ENCODE measurements around the gene FBXO9. TPM values are rescaled to one million over a fixed set of nuclear protein-coding genes. Genes with fewer than 3 reads are reported as not detected.

The FBXO9 gene
- total RNA-seq: 10 to 100 TPM; 49.6 to 65.3 TPM
- polyA plus RNA-seq (2013, experiment 1 of 2): 33.4 TPM
- polyA plus RNA-seq (2013, experiment 2 of 2): 27.3 TPM
- long read RNA-seq, experiment 1, partial matches to known transcripts: 7 of 21 reads
- long read RNA-seq, experiment 1, other reads (novel, unspliced or antisense): 14 of 21 reads
- long read RNA-seq, experiment 2, transcript FBXO9-202 (13 exons, 3,418 nt): major isoform, 63 of 91 reads
- long read RNA-seq, experiment 2, partial matches to known transcripts: 3 of 91 reads
- long read RNA-seq, experiment 2, other reads (novel, unspliced or antisense): 23 of 91 reads
- long read RNA-seq, experiment 3, transcript FBXO9-202 (13 exons, 3,418 nt): major isoform, 21 of 54 reads
- long read RNA-seq, experiment 3, partial matches to known transcripts: 26 of 54 reads
- long read RNA-seq, experiment 3, other reads (novel, unspliced or antisense): 7 of 54 reads
- long read RNA-seq, experiment 4, transcript FBXO9-202 (13 exons, 3,418 nt): major isoform, 8 of 25 reads
- long read RNA-seq, experiment 4, partial matches to known transcripts: 14 of 25 reads
- long read RNA-seq, experiment 4, other reads (novel, unspliced or antisense): 2 of 25 reads

DNA sequence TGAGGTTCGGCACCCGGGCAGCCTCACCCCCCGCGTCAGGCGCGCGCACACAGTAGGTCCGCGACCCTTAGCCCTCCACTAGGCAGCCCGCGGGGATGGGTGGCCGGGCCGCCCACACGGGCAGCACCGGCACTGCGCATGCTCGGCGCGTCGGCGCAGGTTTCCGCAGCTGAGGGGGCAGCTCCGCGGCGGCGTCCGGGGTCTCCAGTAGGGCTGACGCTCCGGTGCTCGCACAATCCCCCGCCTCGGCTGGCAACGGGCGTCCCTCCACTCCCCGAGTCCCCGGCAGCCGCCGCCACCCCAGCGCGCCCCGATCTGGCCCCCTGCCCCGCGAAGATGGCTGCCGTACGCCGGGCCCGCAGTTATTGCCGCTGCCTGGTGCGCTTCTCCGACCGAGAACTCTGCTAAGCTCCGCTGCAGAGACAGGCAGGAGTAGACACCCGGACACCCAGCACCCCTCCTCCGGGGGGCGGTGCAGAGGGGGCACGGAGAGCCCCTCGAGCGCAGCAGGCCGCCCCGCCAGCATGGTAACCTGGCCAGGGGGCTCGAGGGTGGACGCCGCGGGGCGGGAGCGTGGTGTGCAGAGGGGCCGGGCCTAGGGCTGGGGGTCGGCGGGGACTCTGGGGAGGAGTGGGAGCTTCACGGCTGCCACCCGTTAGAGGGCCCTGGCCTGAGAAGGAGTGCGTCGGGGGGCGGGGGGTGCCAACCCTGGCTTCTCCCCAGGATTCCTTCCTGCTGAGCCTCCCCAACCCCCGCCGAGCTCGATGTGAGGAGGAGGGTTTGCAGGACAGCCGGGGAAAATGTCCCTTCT, at the start of gene FBXO9:
Gene FBXO9 (plus strand): TSS at position 139 of the 811 bp plus-strand sequence. CDS start 386 bp downstream, at position 525.
- TF ChIP-seq, protein P1, sequence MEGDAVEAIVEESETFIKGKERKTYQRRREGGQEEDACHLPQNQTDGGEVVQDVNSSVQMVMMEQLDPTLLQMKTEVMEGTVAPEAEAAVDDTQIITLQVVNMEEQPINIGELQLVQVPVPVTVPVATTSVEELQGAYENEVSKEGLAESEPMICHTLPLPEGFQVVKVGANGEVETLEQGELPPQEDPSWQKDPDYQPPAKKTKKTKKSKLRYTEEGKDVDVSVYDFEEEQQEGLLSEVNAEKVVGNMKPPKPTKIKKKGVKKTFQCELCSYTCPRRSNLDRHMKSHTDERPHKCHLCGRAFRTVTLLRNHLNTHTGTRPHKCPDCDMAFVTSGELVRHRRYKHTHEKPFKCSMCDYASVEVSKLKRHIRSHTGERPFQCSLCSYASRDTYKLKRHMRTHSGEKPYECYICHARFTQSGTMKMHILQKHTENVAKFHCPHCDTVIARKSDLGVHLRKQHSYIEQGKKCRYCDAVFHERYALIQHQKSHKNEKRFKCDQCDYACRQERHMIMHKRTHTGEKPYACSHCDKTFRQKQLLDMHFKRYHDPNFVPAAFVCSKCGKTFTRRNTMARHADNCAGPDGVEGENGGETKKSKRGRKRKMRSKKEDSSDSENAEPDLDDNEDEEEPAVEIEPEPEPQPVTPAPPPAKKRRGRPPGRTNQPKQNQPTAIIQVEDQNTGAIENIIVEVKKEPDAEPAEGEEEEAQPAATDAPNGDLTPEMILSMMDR (conservative IDR thresholded peaks at IDR 0.05): no peak
- H3K9me3 Mint-ChIP-seq: no peaks in the 10 kb centered on the region
- Histone ChIP-seq H3K9me3 (ENCODE audit: control insufficient read depth, low read length) (no peaks in the 10 kb centered on the region), H3K36me3 (ENCODE audit: control insufficient read depth, insufficient read depth, low read length) (peaks cover 9% of the 10 kb centered on the region), H3K9ac (ENCODE audit: extremely low read depth, low read length, poor library complexity, severe bottlenecking) (peak within 1 kb of the TSS; percentile 46), H3K27ac (ENCODE audit: low read depth, low read length) (peak within 1 kb of the TSS; percentile 30), H3K4me3 (ENCODE audit: low read length) (peak within 1 kb of the TSS; percentile 98), H3K27me3 (ENCODE audit: control insufficient read depth, insufficient read depth, low read length, poor library complexity, severe bottlenecking) (no peaks in the 10 kb centered on the region), H3K4me1 (ENCODE audit: control insufficient read depth, insufficient read depth, low read length) (no peaks in the 10 kb centered on the region)
- H3K4me3 Mint-ChIP-seq: peak within 1 kb of the TSS; percentile 80
- H3K27me3 Mint-ChIP-seq (ENCODE audit: insufficient read depth): no peaks in the 10 kb centered on the region
- peak; percentile 90 for DNase-seq
- peak within 1 kb of the TSS; percentile 92 for H3K27ac Mint-ChIP-seq
- peaks cover 25% of the 10 kb centered on the region for H3K4me1 Mint-ChIP-seq
- H3K36me3 Mint-ChIP-seq (ENCODE audit: low read depth): peaks cover 3% of the 10 kb centered on the region
- WGBS, 2 experiments (ENCODE audit: insufficient coverage in 1 of 2, insufficient read length in 1 of 2): 0 to 2% methylated on average over 13 to 78 of the region's 78 CpGs

GRCh38 chr6:53015486-53015885, 49.7 kb upstream of the FBXO9 start:
- Mint-ChIP-seq H3K27me3 (ENCODE audit: insufficient read depth) (no peaks in the 10 kb centered on the region), H3K27ac (no peak overlapping the region), H3K4me3 (no peak overlapping the region), H3K36me3 (ENCODE audit: low read depth) (peaks cover 36% of the 10 kb centered on the region), H3K4me1 (peaks cover 9% of the 10 kb centered on the region), H3K9me3 (no peaks in the 10 kb centered on the region)
- Histone ChIP-seq H3K27me3 (ENCODE audit: control insufficient read depth, insufficient read depth, low read length, poor library complexity, severe bottlenecking) (no peaks in the 10 kb centered on the region), H3K27ac (ENCODE audit: low read depth, low read length) (no peak overlapping the region), H3K9ac (ENCODE audit: extremely low read depth, low read length, poor library complexity, severe bottlenecking) (no peak overlapping the region), H3K36me3 (ENCODE audit: control insufficient read depth, insufficient read depth, low read length) (peaks cover 8% of the 10 kb centered on the region), H3K4me3 (ENCODE audit: low read length) (no peak overlapping the region), H3K4me1 (ENCODE audit: control insufficient read depth, insufficient read depth, low read length) (peaks cover 13% of the 10 kb centered on the region), H3K9me3 (ENCODE audit: control insufficient read depth, low read length) (no peaks in the 10 kb centered on the region)
- TF ChIP-seq, protein P1 (conservative IDR thresholded peaks at IDR 0.05): no peak
- no CpG with 5 or more reads among the region's 1 CpG for WGBS, 2 experiments (ENCODE audit: insufficient coverage in 1 of 2, insufficient read length in 1 of 2)
- no peak for DNase-seq

DNA sequence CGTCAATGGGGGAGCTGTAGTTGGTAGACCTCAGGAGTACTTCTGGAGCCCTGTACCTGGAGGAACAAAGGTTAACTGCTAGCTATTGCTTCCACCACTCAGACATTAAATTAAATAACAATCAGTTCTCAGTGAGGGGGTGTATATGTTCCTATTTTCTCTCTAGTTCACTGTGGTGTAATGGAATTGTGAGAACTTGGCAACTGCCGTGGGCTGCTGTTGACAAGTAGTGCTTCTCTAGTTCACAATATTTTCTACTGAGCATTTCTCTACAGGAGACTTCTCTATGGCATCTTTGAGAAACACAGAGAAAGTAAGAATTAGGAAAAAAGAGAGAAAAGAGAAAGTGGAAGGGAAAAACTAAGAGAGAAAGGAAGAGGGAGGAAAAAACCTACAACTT, 46.8 kb upstream of the FBXO9 start:
- peaks cover under 1% of the 10 kb centered on the region for H3K36me3 ChIP-seq (ENCODE audit: control insufficient read depth, insufficient read depth, low read length)
- no peak overlapping the region for H3K27ac Mint-ChIP-seq
- DNase-seq: no peak
- no peaks in the 10 kb centered on the region for H3K9me3 Mint-ChIP-seq
- no peak overlapping the region for H3K27ac ChIP-seq (ENCODE audit: low read depth, low read length)
- no peaks in the 10 kb centered on the region for H3K27me3 Mint-ChIP-seq (ENCODE audit: insufficient read depth)
- TF ChIP-seq, protein P1 (conservative IDR thresholded peaks at IDR 0.05): no peak
- peaks cover 22% of the 10 kb centered on the region for H3K36me3 Mint-ChIP-seq (ENCODE audit: low read depth)
- no peaks in the 10 kb centered on the region for H3K9me3 ChIP-seq (ENCODE audit: control insufficient read depth, low read length)
- no peak overlapping the region for H3K9ac ChIP-seq (ENCODE audit: extremely low read depth, low read length, poor library complexity, severe bottlenecking)
- no peak overlapping the region for H3K4me3 ChIP-seq (ENCODE audit: low read length)
- no peaks in the 10 kb centered on the region for H3K4me1 ChIP-seq (ENCODE audit: control insufficient read depth, insufficient read depth, low read length)
- H3K4me1 Mint-ChIP-seq: no peaks in the 10 kb centered on the region
- H3K27me3 ChIP-seq (ENCODE audit: control insufficient read depth, insufficient read depth, low read length, poor library complexity, severe bottlenecking): no peaks in the 10 kb centered on the region
- no peak overlapping the region for H3K4me3 Mint-ChIP-seq
- WGBS, 2 experiments (ENCODE audit: insufficient coverage in 1 of 2, insufficient read length in 1 of 2): 87 to 100% methylated on average over 1 to 2 of the region's 2 CpGs
